Measurements from ENCODE around the gene PLD5.
"Not testable (repeated sequence)": the region's sequence is repeated elsewhere in the genome, so short reads cannot be mapped to it uniquely, and the experiment has no call there.

PLD5 gene

DNA sequence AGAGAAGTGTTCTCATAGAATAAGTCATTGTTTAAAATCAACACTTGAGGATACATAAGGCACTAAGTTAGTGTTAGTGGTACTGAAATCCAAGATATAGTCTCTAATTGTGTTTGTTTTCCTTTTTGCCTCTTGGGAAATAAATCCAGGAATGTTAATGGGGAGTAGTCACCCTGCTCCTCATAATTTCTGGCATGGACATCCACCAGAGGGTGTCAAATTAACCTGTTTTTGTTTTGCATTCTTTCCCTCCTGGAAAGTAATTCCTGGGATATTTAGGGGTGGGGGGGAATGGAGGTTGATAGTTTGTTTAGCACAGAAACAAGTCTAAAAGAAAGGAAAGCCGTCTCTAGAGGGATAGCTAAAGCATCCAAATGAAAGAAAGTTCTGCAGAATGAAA, 437.8 kb downstream of the PLD5 start:
- in situ Hi-C loops (cut with MboI; ENCODE audit: low sequenced_read_pairs): no loop called here

DNA sequence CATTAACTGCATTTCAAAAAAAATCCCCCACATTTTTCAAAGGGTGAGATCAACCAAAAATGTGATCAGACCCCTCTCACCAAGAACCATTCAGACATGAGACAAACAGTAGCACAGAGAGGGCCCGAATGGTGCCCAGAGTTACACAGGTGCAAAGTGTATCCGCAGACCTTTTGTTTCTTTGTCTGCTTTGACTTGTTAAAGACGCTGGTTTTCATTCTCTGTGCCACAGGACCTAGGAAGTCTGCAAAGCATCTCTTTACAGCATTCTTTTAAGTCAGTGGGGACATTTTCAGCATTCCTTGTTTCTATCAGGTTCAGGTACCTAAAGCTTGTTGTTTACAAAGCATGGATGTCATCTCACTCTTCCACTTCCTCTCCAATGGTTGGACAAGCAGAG, 438.4 kb downstream of the PLD5 start:
- in situ Hi-C loops (cut with MboI; ENCODE audit: low sequenced_read_pairs): no loop called here

DNA sequence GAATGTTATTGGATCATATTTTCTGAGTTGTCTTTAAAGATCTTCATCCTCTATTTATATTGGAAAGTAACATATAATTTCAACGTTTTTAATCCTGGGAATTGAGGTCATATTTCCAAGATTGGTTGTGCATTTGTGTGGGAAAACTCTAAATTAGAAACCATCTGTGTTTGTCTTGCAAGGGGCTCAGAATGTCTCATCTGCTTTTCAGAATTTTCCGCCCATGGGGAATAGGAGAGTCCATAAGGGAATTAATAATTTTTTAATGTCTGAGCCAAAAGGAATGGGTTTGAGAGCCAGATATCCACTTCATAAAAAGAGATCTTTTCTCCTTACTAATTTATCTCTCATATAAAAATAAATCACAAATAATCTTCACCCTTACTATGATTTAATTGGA, 440.8 kb downstream of the PLD5 start:
- in situ Hi-C loops (cut with MboI; ENCODE audit: low sequenced_read_pairs): no loop called here

DNA sequence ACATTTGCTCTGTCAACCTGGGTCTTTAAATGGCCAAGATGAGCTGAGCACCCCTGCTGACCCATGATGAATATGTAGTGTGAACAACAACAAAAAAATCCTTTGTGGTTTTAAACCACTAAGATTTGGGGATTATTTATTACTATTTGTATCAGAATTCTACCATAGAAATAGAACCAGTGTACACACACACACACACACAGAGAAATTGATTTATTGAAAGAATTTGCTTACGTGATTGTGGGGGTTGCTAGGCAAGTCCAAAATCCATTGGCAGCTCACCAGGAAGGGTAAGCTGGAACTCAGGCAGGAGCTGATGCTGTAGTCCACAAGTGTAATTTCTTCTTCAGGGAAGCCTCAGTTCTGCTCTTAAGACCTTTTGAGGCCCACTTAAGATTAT, 443.1 kb downstream of the PLD5 start:
- in situ Hi-C loops (cut with MboI; ENCODE audit: low sequenced_read_pairs): no loop called here

DNA sequence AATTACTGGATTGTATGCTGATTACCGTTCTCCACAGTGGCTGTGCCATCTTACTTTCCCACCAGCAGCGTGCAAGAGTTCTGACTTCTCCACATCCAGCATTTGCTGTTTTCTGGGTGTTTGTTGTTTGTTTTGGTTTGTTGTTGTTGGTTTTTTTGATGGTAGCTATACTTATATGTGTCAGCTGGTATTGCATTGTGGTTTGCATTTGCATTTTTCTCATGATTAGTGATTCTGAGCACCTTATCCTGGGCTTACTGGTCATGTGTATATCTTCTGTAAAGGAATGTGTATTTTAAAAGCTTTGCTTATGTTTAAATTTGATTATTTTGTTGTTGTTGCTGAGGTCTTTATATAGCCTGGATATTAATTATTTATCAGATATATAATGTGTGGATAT, 458.7 kb downstream of the PLD5 start:
- in situ Hi-C loops (cut with MboI; ENCODE audit: low sequenced_read_pairs): no loop called here

DNA sequence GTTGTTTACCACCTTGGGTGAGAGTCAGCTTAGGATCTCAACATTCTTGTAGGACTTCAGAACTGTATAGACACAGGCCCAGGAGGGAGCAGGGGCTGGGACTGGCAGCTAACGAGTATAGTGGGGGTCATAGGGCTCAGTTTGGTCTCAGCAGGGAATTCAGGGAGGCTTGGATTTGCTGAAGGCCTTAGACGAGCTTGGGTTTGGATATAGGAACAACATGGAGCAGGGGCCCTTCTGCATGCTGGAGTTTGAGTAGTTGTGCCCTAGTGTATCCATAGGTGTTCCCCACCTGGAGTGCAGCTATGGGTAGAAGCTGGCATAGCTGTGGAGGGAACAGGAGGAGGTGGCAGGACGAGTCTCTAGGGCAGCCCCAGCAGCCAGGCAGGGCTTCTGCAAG, 462.2 kb downstream of the PLD5 start:
- in situ Hi-C loops (cut with MboI; ENCODE audit: low sequenced_read_pairs): no loop called here

DNA sequence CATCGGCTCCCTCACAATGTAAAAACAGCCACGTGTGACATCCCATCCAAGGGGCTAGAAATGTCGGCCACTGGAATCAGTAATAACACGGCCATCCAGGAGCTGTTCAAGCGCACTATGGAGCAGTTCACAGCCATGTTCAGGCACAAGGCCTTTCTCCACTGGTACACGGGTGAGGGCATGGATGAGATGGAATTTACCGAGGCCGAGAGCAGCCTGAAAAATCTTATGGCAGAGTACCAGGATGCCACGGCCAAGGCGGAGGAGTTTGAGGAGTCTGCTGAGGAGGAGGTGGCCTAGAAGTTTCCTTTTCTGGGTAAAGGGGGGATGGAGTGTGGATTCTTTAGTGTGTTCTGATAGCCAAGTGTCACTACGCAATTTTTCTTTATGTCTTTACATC, 464.5 kb downstream of the PLD5 start:
- in situ Hi-C loops (cut with MboI; ENCODE audit: low sequenced_read_pairs): no loop called here

DNA sequence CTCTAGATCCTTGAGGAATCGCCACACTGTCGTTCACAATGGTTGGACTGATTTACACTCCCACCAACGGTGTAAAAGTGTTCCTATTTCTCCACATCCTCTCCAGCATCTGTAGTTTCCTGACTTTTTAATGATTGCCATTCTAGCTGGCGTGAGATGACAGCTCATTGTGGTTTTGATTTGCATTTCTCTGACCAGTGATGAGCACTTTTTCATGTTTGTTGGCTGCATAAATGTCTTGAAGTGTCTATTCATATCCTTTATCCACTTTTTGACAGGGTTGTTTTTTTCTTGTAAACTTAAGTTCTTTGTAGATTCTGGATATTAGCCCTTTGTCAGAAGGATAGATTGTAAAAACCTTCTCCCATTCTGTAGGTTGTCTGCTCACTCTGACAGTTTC, 465.9 kb downstream of the PLD5 start:
- in situ Hi-C loops (cut with MboI; ENCODE audit: low sequenced_read_pairs): not testable (repeated sequence)

DNA sequence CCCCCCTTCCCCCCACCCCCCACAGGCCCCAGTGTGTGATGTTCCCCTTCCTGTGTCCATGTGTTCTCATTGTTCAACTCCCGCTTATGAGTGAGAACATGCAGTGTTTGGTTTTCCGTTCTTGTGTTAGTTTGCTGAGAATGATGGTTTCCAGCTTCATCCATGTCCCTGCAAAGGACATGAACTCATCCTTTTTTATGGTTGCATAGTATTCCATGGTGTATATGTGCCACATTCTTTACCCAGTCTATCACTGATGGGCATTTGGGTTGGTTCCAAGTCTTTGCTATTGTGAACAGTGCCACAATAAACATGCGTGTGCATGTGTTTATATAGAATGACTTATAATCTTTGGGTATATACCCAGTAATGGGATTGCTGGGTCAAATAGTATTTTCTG, 466.3 kb downstream of the PLD5 start:
- in situ Hi-C loops (cut with MboI; ENCODE audit: low sequenced_read_pairs): not testable (repeated sequence)

DNA sequence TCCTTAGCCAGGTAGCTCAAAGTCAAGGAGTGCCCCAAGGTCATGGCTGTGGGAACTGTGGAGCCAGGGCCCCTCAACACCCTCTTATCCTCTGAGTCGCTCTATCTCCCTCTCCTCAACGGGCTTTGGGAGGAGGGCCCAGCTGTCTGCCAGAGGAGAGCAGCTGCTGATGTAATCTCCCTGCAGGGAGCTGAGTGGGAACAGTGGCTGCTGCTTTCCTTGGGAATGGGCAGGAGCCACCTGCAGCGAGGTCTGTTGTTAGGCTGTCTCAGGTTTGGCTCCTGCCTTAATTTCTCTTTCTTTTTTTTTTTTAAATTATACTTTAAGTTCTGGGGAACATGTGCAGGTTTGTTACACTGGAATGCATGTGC, 466.8 kb downstream of the PLD5 start:
- in situ Hi-C loops (cut with MboI; ENCODE audit: low sequenced_read_pairs): no loop called here

DNA sequence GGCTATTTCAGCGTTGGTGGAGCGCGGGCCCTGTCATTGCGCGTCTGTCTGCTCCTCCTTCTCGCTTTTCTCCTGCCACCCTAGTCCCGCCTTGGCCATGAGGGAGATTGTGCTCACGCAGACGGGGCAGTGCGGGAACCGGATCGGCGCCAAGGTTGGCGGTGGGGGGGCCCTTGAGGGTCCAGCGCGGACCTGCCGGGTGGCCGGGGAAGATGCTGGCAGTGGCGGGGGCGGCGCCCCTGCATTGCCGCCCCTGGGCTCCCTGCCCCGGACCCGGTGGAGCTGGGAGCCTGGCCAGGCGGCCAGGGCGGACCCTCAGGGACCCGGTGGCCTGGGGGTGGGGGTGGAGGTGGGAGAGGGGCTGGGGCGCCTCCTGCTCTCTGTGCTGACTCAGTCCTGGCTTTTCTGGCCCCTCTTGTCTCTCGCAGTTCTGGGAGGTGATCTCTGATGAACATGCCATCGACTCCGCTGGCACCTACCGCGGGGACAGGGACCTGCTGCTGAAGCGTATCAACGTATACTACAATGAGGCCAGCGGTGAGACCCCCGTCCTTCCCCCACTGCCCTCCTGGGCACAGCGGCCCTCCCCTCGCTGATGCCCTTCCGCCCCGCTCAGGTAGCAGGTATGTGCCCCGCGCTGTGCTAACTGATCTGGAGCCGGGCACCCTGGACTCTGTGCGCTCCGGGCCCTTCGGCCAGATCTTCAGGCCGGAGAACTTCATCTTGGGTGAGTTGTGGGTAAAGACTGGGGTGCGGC, 467.3 kb downstream of the PLD5 start:
- in situ Hi-C loops (cut with MboI; ENCODE audit: low sequenced_read_pairs): no loop called here

DNA sequence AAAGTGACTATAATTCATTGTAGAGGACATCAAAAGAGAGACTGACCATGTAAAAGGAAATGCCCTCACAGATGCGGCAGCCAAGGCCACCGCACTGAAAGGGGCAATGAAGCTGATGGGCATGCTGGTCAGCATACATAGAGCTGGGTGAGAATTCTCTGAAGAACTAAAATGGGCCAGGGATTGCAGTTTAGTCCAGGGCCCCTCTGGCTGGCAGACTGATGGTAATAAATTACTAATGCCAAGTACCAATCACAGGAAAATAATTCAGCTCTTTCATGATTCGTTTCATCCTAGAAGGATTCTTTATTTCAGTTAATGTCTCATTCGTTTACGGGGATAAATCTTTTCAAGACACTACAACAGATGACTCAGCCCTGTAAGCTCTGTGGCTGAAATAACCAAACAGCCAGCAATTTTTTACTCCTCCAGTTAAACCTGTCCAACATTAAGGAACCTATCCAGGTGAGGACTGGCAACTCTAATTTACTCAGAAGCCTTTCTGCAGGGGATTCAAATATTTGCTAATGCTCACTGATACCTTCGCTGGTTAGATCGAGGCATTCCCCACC, 468.7 kb downstream of the PLD5 start:
- in situ Hi-C loops (cut with MboI; ENCODE audit: low sequenced_read_pairs): no loop called here

DNA sequence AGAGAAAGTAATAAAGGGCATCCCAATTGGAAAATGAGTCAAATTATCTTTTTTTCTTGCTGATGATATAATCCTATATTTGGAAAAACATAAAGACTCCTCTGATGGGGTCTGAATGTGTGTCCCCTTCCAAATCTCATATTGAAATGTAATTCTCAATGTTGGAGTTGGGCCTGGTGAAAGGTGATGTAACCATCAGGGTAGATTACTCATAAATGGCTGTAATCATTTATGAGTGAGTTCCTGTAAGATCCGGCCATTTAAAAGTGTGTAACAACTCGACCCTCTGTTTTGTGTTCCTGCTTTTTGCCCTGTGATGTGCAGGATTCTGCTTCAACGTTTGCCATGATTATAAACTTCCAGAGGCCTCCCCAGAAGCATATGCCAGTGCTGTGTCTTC, 481.3 kb downstream of the PLD5 start:
- in situ Hi-C loops (cut with MboI; ENCODE audit: low sequenced_read_pairs): no loop called here

DNA sequence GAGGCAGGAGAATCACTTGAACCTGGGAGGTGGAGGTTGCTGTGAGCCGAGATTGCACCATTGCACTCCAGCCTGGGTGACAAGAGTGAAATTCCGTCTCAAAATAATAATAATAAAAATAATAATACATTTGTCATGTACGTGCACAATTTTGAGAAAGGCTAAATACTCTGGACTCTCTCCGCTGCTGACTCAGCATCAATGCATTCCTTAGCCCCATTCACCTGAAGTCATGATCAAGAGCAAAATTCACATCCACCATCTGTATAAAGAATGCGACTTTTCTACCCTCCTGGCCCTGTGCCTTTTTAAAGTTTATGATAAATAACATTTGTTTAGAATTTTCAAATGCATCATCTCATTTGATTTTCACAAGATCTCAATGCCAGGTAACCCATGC, 490.1 kb downstream of the PLD5 start:
- in situ Hi-C loops (cut with MboI; ENCODE audit: low sequenced_read_pairs): no loop called here

DNA sequence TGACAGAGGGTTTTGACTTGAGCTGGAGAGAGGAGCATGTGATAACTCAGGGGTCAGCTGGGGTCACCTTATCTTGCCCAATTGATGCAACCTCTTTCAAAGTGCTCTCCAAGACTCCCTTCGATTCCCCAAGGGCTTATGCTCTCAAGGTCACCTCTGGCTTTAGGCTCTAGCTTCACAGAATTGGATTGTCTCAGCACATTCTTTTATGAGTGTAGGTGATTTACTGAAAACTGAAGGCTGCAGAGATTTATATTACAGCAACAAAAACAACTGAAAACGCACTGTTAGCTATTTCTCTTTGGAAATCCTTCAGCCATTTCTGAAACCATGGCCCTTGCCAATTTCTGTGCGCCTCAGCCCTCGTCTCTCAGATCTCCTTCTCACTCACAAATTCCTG, 491.1 kb downstream of the PLD5 start:
- in situ Hi-C loops (cut with MboI; ENCODE audit: low sequenced_read_pairs): no loop called here
